Smooth muscle cell (in vitro differentiated cells): Measurements from ENCODE around the gene PTPRD. TPM values are rescaled to one million over a fixed set of nuclear protein-coding genes. Genes with fewer than 3 reads are reported as not detected.

Source experiments
- DNase-seq: peaks from one replicate; lab custom pipeline; 2025; ENCODE audit not compliant: unreplicated experiment; lab: John Stamatoyannopoulos, UW
- H2AFZ ChIP-seq: fragments of 200-600 bp; sonication (generic); 2 replicates; pipeline ENCODE4 v1.6.0; 2016; ENCODE audit warnings: antibody characterized with exemption, low read depth, mild to moderate bottlenecking
- H3F3A ChIP-seq: fragments of 200-600 bp; sonication (generic); 2 replicates; pipeline ENCODE4 v1.6.0; 2017; ENCODE audit warnings: antibody characterized with exemption, low read depth
- H3K27ac ChIP-seq: fragments of 200-600 bp; sonication (generic); 2 replicates; pipeline ENCODE4 v1.5.1; 2016; ENCODE audit warnings: low read depth, mild to moderate bottlenecking
- H3K27me3 ChIP-seq: fragments of 200-600 bp; sonication (generic); 2 replicates; pipeline ENCODE4 v1.6.1; 2016; ENCODE audit warnings: low read depth, mild to moderate bottlenecking
- H3K36me3 ChIP-seq: fragments of 200-600 bp; sonication (generic); 2 replicates; pipeline ENCODE4 v1.5.1; 2016; ENCODE audit warnings: low read depth
- H3K4me1 ChIP-seq: fragments of 200-600 bp; sonication (generic); 2 replicates; pipeline ENCODE4 v1.5.1; 2016; ENCODE audit warnings: low read depth
- H3K4me2 ChIP-seq: fragments of 200-600 bp; sonication (generic); 2 replicates; pipeline ENCODE4 v1.6.0; 2016; ENCODE audit warnings: mild to moderate bottlenecking
- H3K4me3 ChIP-seq: fragments of 200-600 bp; sonication (generic); 2 replicates; pipeline ENCODE4 v1.5.1; 2016; ENCODE audit warnings: mild to moderate bottlenecking
- H3K79me2 ChIP-seq: fragments of 200-600 bp; sonication (generic); 2 replicates; pipeline ENCODE4 v1.6.0; 2016; ENCODE audit warnings: low read depth, mild to moderate bottlenecking
- H3K9ac ChIP-seq: fragments of 200-600 bp; sonication (generic); 2 replicates; pipeline ENCODE4 v1.6.0; 2016; ENCODE audit warnings: low read depth
- H3K9me3 ChIP-seq: fragments of 200-600 bp; sonication (generic); replicated peaks from 2 replicates; pipeline ENCODE4 v1.5.1; 2016; ENCODE audit warnings: low read depth
- H4K20me1 ChIP-seq: fragments of 200-600 bp; sonication (generic); 2 replicates; pipeline ENCODE4 v1.6.0; 2016; ENCODE audit warnings: low read depth
- WGBS: methylation state at CpG from one replicate; pipeline ENCODE4 v1.1.7; 2016; ENCODE audit warnings: low lambda C conversion rate; 5-methylcytosine and 5-hydroxymethylcytosine counted together
- polyA plus RNA-seq: library from polyadenylated mRNA; unstranded; fragments of >200 nt; fragmentation: Nextera tagmentation; extraction: Ambion mirVana; gene quantifications from 2 replicates; pipeline ENCODE4 v1.2.1, GENCODE V29; 2016
- total RNA-seq: library from RNA; depleted of rRNA; stranded (reverse); fragments of >200 nt; gene quantifications from 2 replicates; pipeline ENCODE4 v1.2.3, GENCODE V29; 2014
- TF ChIP-seq, protein P1 (sequence below): fragments of 200-600 bp; sonication (generic); IDR thresholded peaks from 2 replicates; pipeline ENCODE4 v1.5.1; 2017; ENCODE audit warnings: borderline replicate concordance, mild to moderate bottlenecking, antibody characterized with exemption; ENCODE audit not compliant: insufficient read depth, poor library complexity, severe bottlenecking

The PTPRD gene
- total and polyA plus RNA-seq, 2 experiments from 2014 or later = 6.5 to 61.0 TPM

DNA sequence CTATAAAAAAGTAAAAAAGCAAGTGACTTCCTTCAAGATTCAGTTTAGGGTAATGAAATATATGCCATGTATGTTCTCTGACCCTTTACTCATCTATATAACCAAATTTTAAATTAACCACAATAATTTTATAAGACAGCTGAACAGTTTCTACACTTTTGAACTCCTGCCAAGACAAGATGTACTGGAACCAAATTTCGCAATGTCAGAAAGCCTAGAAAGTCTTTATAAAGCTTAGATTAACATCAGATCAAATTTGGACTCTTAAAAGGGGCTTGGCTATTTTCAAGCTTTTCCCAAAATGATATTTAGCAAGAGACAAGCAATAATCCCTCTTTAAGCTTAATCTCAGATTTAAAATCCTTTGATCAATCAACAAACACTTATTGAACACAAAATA lies 362.6 kb downstream of the PTPRD start:
- H3K27me3 ChIP-seq = peaks cover 6% of the 10 kb centered on the region
- H3K4me1 ChIP-seq = no peaks in the 10 kb centered on the region
- H3F3A ChIP-seq = no peaks in the 10 kb centered on the region
- H2AFZ ChIP-seq = no peak overlapping the region
- H3K4me3 ChIP-seq = no peak overlapping the region
- DNase-seq = no peak
- 72% methylated on average over 1 of the region's 1 CpG for WGBS
- H3K27ac ChIP-seq = no peak overlapping the region
- H4K20me1 ChIP-seq = no peaks in the 10 kb centered on the region
- H3K4me2 ChIP-seq = no peak overlapping the region
- no peaks in the 10 kb centered on the region for H3K36me3 ChIP-seq
- H3K9me3 ChIP-seq = no peaks in the 10 kb centered on the region
- TF ChIP-seq, protein P1, sequence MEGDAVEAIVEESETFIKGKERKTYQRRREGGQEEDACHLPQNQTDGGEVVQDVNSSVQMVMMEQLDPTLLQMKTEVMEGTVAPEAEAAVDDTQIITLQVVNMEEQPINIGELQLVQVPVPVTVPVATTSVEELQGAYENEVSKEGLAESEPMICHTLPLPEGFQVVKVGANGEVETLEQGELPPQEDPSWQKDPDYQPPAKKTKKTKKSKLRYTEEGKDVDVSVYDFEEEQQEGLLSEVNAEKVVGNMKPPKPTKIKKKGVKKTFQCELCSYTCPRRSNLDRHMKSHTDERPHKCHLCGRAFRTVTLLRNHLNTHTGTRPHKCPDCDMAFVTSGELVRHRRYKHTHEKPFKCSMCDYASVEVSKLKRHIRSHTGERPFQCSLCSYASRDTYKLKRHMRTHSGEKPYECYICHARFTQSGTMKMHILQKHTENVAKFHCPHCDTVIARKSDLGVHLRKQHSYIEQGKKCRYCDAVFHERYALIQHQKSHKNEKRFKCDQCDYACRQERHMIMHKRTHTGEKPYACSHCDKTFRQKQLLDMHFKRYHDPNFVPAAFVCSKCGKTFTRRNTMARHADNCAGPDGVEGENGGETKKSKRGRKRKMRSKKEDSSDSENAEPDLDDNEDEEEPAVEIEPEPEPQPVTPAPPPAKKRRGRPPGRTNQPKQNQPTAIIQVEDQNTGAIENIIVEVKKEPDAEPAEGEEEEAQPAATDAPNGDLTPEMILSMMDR = no peak
- H3K79me2 ChIP-seq = no peaks in the 10 kb centered on the region
- H3K9ac ChIP-seq = no peak overlapping the region

DNA sequence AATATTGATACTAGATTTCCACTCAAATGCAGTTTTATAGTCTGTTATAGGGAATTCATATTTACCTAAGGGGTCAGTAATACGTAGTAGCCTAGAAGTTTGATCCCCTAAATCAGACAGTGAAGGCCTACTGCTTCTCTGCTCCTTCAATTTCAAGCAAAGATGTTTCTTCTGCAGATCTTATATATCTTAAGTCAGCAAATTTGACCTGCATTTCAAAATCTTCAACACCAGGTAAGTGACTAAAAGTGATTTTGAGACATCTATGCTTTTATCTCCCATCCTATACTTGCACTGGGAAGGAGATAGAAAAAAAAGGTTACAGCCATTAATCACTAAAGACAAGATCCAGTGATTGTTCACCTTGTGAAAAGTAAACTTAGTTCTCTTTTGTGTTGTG lies 363.9 kb downstream of the PTPRD start:
- H3K4me2 ChIP-seq = no peak overlapping the region
- H3K9me3 ChIP-seq = no peaks in the 10 kb centered on the region
- peaks cover 6% of the 10 kb centered on the region for H3K27me3 ChIP-seq
- no peak overlapping the region for H3K9ac ChIP-seq
- H4K20me1 ChIP-seq = no peaks in the 10 kb centered on the region
- TF ChIP-seq, protein P1 = no peak
- H3K36me3 ChIP-seq = no peaks in the 10 kb centered on the region
- H2AFZ ChIP-seq = no peak overlapping the region
- H3K4me1 ChIP-seq = no peaks in the 10 kb centered on the region
- no peak overlapping the region for H3K27ac ChIP-seq
- no peak overlapping the region for H3K4me3 ChIP-seq
- 100% methylated on average over 1 of the region's 1 CpG for WGBS
- H3K79me2 ChIP-seq = no peaks in the 10 kb centered on the region
- no peak for DNase-seq
- no peaks in the 10 kb centered on the region for H3F3A ChIP-seq

DNA sequence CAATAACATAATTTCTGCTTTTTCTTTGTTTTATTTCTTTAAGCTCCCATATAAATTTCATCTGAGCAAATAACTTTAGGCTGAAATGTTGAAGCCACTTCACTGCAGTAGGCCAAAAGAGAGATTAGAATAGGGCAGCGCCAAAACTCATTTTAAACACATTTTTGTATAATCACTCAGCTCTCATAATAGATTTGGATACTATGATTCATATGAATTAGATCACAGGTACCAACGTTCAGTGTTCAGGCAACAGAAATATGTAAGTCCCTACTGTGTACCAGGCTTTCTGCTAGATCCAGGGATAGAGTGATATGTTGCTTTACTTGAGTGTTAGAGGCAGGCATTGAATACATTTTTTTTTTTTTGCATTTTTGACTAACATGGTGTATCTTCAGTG lies 370.5 kb downstream of the PTPRD start:
- TF ChIP-seq, protein P1 = no peak
- no peak for DNase-seq
- no peaks in the 10 kb centered on the region for H3K4me1 ChIP-seq
- no peak overlapping the region for H2AFZ ChIP-seq
- H3K79me2 ChIP-seq = no peaks in the 10 kb centered on the region
- no peak overlapping the region for H3K4me3 ChIP-seq
- no peaks in the 10 kb centered on the region for H3K27me3 ChIP-seq
- no peak overlapping the region for H3K27ac ChIP-seq
- WGBS = 82% methylated on average over 2 of the region's 2 CpGs
- no peaks in the 10 kb centered on the region for H4K20me1 ChIP-seq
- no peaks in the 10 kb centered on the region for H3K36me3 ChIP-seq
- no peak overlapping the region for H3K4me2 ChIP-seq
- no peaks in the 10 kb centered on the region for H3F3A ChIP-seq
- no peak overlapping the region for H3K9ac ChIP-seq
- H3K9me3 ChIP-seq = no peaks in the 10 kb centered on the region

DNA sequence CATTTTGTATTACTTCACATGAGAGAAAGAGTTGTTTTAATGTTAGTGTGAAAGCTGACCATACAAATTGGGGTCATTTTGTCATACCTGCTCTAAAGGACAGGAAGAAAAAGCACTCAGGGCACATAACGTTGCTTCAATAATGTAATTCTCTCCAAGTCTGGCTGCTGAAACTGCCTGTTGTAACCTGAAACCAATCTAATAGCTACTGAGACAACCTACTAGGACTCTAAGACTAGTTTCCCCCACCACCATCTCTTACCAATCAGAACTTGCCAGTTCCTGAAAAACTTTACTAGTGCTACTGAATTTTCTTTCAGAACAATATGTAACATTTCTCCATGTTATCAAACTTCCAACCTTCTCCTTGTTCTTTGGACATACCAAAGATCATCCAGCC lies 374.7 kb downstream of the PTPRD start:
- 56% methylated on average over 1 of the region's 1 CpG for WGBS

More for the DNA sequence above, 374.7 kb downstream of the PTPRD start:
- Histone ChIP-seq H3K4me1 (no peaks in the 10 kb centered on the region), H2AFZ (no peak overlapping the region), H3K4me3 (no peak overlapping the region), H3K9ac (no peak overlapping the region), H3F3A (no peaks in the 10 kb centered on the region), H3K9me3 (no peaks in the 10 kb centered on the region), H3K27me3 (no peaks in the 10 kb centered on the region), H3K36me3 (no peaks in the 10 kb centered on the region), H3K79me2 (no peaks in the 10 kb centered on the region), H3K27ac (no peak overlapping the region), H3K4me2 (no peak overlapping the region), H4K20me1 (no peaks in the 10 kb centered on the region)
- DNase-seq = no peak
- TF ChIP-seq, protein P1 = no peak
